ENCODE results near the gene TSPAN9.

Gene TSPAN9

DNA sequence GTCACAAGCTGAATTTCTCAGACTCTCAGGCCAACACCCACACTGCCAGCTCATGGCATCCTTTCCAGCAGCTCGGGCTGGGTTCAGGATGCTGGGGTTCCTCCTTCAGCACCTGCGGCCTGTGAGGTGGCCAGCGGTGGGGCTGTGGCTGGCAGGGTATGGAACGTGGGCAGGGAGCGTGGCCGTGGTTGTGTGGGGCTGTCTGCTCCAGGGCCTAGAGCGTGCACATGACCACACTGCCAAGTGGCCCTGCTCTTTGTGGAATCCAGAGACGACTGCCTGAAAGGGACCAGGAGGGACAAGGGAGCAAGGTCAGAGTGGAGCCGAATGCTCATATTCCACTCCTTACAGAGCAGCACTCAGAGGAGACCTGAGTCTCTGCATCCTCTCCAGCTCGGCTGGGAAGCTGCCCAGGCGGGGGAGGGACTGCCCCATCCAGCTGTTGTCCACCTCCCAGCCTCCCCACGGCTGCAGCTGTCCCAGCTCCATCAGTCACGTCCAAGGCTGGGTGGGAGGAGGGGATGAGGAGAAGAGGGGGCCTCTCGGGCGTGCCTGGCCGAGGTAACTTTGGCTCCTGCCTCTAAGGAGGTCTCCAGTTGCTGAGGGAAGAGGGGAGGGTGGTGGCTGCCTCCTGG, 71.3 kb downstream of the TSPAN9 start:
- TF ChIP-seq, protein P1, sequence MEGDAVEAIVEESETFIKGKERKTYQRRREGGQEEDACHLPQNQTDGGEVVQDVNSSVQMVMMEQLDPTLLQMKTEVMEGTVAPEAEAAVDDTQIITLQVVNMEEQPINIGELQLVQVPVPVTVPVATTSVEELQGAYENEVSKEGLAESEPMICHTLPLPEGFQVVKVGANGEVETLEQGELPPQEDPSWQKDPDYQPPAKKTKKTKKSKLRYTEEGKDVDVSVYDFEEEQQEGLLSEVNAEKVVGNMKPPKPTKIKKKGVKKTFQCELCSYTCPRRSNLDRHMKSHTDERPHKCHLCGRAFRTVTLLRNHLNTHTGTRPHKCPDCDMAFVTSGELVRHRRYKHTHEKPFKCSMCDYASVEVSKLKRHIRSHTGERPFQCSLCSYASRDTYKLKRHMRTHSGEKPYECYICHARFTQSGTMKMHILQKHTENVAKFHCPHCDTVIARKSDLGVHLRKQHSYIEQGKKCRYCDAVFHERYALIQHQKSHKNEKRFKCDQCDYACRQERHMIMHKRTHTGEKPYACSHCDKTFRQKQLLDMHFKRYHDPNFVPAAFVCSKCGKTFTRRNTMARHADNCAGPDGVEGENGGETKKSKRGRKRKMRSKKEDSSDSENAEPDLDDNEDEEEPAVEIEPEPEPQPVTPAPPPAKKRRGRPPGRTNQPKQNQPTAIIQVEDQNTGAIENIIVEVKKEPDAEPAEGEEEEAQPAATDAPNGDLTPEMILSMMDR (IDR thresholded peaks at IDR 0.05; ENCODE audit: low read depth, low read length), result no peak
- TF ChIP-seq MYC (IDR thresholded peaks at IDR 0.05; ENCODE audit: low read depth, low read length) (no peak), POLR2A (IDR thresholded peaks at IDR 0.05; ENCODE audit: extremely low read depth, insufficient read length) (no peak)
- TF ChIP-seq, protein P2, sequence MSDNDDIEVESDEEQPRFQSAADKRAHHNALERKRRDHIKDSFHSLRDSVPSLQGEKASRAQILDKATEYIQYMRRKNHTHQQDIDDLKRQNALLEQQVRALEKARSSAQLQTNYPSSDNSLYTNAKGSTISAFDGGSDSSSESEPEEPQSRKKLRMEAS (IDR thresholded peaks at IDR 0.05; ENCODE audit: low read depth, low read length), result no peak
- DNase-seq (ENCODE audit: low read depth), result no peak
- no peak overlapping the region for H3K4me3 ChIP-seq (ENCODE audit: low read depth, low read length)

GRCh38 chr12:3149515-3150307, 72.5 kb downstream of the TSPAN9 start:
- DNase-seq (ENCODE audit: low read depth), result no peak
- TF ChIP-seq, protein P2 (IDR thresholded peaks at IDR 0.05; ENCODE audit: low read depth, low read length), result no peak
- TF ChIP-seq MYC (IDR thresholded peaks at IDR 0.05; ENCODE audit: low read depth, low read length), result no peak
- TF ChIP-seq, protein P1 (IDR thresholded peaks at IDR 0.05; ENCODE audit: low read depth, low read length), result no peak
- TF ChIP-seq POLR2A (IDR thresholded peaks at IDR 0.05; ENCODE audit: extremely low read depth, insufficient read length), result no peak
- H3K4me3 ChIP-seq (ENCODE audit: low read depth, low read length), result no peak overlapping the region

DNA sequence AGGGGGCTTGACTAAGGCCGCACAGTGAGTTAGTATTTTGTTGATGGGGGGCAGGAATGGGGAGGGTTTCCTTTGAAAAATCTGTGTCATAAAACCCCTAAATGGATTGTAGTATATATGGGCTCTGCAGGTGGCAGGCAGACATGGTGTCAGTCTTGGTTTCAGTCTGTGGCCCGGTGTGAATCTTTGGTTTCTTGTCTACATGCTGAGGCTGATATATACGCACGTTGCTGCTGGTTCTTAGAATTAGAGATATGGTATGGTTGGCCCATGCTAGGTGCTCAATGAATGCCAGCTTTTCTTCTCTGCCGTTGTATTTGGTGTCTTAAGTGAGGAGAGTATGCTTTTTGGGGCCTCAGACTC, 73.1 kb downstream of the TSPAN9 start:
- H3K4me3 ChIP-seq (ENCODE audit: low read depth, low read length), result no peak overlapping the region
- TF ChIP-seq, protein P2 (IDR thresholded peaks at IDR 0.05; ENCODE audit: low read depth, low read length), result no peak
- TF ChIP-seq, protein P1 (IDR thresholded peaks at IDR 0.05; ENCODE audit: low read depth, low read length), result no peak
- no peak for TF ChIP-seq POLR2A (IDR thresholded peaks at IDR 0.05; ENCODE audit: extremely low read depth, insufficient read length)
- TF ChIP-seq MYC (IDR thresholded peaks at IDR 0.05; ENCODE audit: low read depth, low read length), result no peak
- no peak for DNase-seq (ENCODE audit: low read depth)

GRCh38 chr12:3150931-3151835, 74.0 kb downstream of the TSPAN9 start:
- TF ChIP-seq MYC (IDR thresholded peaks at IDR 0.05; ENCODE audit: low read depth, low read length), result no peak
- TF ChIP-seq POLR2A (IDR thresholded peaks at IDR 0.05; ENCODE audit: extremely low read depth, insufficient read length), result no peak
- TF ChIP-seq, protein P2 (IDR thresholded peaks at IDR 0.05; ENCODE audit: low read depth, low read length), result 0 out of 2 replicates have a peak, but pooled peaks have one; percentile 26
- TF ChIP-seq, protein P1 (IDR thresholded peaks at IDR 0.05; ENCODE audit: low read depth, low read length), result no peak
- no peak for DNase-seq (ENCODE audit: low read depth)
- no peak overlapping the region for H3K4me3 ChIP-seq (ENCODE audit: low read depth, low read length)

- DNase-seq (ENCODE audit: low read depth), result no peak
- TF ChIP-seq MYC (IDR thresholded peaks at IDR 0.05; ENCODE audit: low read depth, low read length) (no peak), POLR2A (IDR thresholded peaks at IDR 0.05; ENCODE audit: extremely low read depth, insufficient read length) (no peak)
- TF ChIP-seq, protein P1 (IDR thresholded peaks at IDR 0.05; ENCODE audit: low read depth, low read length), result no peak
- TF ChIP-seq, protein P2 (IDR thresholded peaks at IDR 0.05; ENCODE audit: low read depth, low read length), result no peak
- no peak overlapping the region for H3K4me3 ChIP-seq (ENCODE audit: low read depth, low read length)
Measured at GRCh38 chr12:3152011-3152511, 74.9 kb downstream of the TSPAN9 start.

Measured in NB4 (cell line).